DND-41 (cell line): ENCODE data around the gene DHX38.

Experiments
- CTCF ChIP-seq: IDR thresholded peaks from 2 replicates; pipeline ENCODE4 v1.5.1; 2012; ENCODE audit warnings: borderline replicate concordance, low read length, moderate library complexity, mild to moderate bottlenecking; ENCODE audit not compliant: poor library complexity, severe bottlenecking; ENCODE audit errors: extremely low read depth
- EZH2 ChIP-seq: IDR thresholded peaks from 3 replicates; pipeline ENCODE4 v1.6.1; 2012; ENCODE audit warnings: borderline replicate concordance, low read depth, mild to moderate bottlenecking, moderate library complexity, low read length, inconsistent platforms; ENCODE audit not compliant: severe bottlenecking

DNA sequence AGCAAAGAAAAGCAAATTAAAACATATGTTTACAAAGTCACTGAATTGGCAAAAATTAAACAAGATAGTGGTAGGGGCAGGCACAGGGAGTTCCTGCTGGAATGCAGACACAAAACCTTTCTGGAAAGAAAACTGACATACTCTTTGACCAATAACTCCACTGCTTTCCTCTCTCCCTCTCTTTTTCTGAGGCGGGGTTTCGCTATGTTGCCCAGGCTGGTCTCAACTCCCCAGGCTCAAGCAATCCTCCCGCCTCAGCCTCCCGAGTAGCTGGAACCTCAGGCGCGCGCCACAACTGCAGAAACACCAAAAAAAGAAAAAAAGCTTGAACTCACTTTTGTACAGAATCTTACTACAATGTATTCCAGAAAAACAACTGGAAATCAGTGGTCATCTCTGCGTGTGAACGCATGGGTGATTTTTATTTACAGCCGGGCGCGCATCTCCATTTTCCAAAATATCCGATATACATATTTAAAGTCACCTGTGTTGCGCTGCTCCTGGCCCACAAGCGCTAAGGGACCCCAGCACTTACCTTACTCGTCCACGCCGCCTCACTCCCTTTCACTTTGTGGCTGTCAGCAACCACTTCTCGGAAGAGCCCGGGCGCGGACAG is 707 bp upstream of the DHX38 start:
- TF ChIP-seq CTCF (no peak), EZH2 (no peak)
